Neural progenitor cell (in vitro differentiated cells): ENCODE data around the gene MACROD1. TPM values are rescaled to one million over a fixed set of nuclear protein-coding genes. Genes with fewer than 3 reads are reported as not detected.

Experiments used
- DNase-seq: peaks from one replicate; pipeline ENCODE4 v3.0.0-alpha.2; 2016; ENCODE audit warnings: low spot score
- H2AFZ ChIP-seq: fragments of 200-600 bp; sonication (generic); replicated peaks from 2 replicates; pipeline ENCODE4 v1.6.1; 2016; ENCODE audit warnings: antibody characterized with exemption
- H3F3A ChIP-seq: fragments of 200-600 bp; sonication (generic); 2 replicates; pipeline ENCODE4 v1.6.1; 2016; ENCODE audit warnings: antibody characterized with exemption, low read depth
- H3K27ac ChIP-seq: fragments of 200-600 bp; sonication (generic); 2 replicates; pipeline ENCODE4 v1.5.1; 2016; ENCODE audit warnings: mild to moderate bottlenecking
- H3K27me3 ChIP-seq: fragments of 200-600 bp; sonication (generic); 2 replicates; pipeline ENCODE4 v1.6.1; 2016; ENCODE audit warnings: mild to moderate bottlenecking, moderate library complexity
- H3K36me3 ChIP-seq: fragments of 200-600 bp; sonication (generic); 2 replicates; pipeline ENCODE4 v1.5.1; 2016
- H3K4me1 ChIP-seq: fragments of 200-600 bp; sonication (generic); 2 replicates; pipeline ENCODE4 v1.6.1; 2016; ENCODE audit warnings: mixed run types
- H3K4me2 ChIP-seq: fragments of 200-600 bp; sonication (generic); 2 replicates; pipeline ENCODE4 v1.6.1; 2016
- H3K4me3 ChIP-seq: fragments of 200-600 bp; sonication (generic); 2 replicates; pipeline ENCODE4 v1.5.1; 2016
- H3K79me2 ChIP-seq: fragments of 200-600 bp; sonication (generic); 2 replicates; pipeline ENCODE4 v1.6.1; 2016; ENCODE audit warnings: low read depth
- H3K9ac ChIP-seq: fragments of 200-600 bp; sonication (generic); 2 replicates; pipeline ENCODE4 v1.6.1; 2016
- H3K9me3 ChIP-seq: fragments of 200-600 bp; sonication (generic); 2 replicates; pipeline ENCODE4 v1.5.1; 2016; ENCODE audit warnings: low read depth
- H4K20me1 ChIP-seq: fragments of 200-600 bp; sonication (generic); 2 replicates; pipeline ENCODE4 v1.6.1; 2016; ENCODE audit warnings: low read depth
- H3K27ac Mint-ChIP-seq: 3 replicates; pipeline ENCODE4 v1.8.0; 2021; ENCODE audit warnings: mixed read lengths
- H3K27me3 Mint-ChIP-seq: 2 replicates; pipeline ENCODE4 v1.8.0; 2022; ENCODE audit warnings: low read depth, mild to moderate bottlenecking, inconsistent platforms, moderate library complexity, mixed read lengths; ENCODE audit not compliant: insufficient read depth
- H3K36me3 Mint-ChIP-seq: 3 replicates; pipeline ENCODE4 v1.8.0; 2021; ENCODE audit warnings: mixed read lengths
- H3K4me1 Mint-ChIP-seq: 3 replicates; pipeline ENCODE4 v1.8.0; 2021; ENCODE audit warnings: mixed read lengths
- H3K4me3 Mint-ChIP-seq: 3 replicates; pipeline ENCODE4 v1.8.0; 2021; ENCODE audit warnings: mild to moderate bottlenecking, moderate library complexity, mixed read lengths
- H3K9me3 Mint-ChIP-seq: 3 replicates; pipeline ENCODE4 v1.8.0; 2020; ENCODE audit warnings: mixed read lengths
- CTCF ChIP-seq: fragments of 200-600 bp; sonication (generic); IDR thresholded peaks from 2 replicates; pipeline ENCODE4 v1.5.1; 2017; ENCODE audit warnings: antibody characterized with exemption, mild to moderate bottlenecking
- EZH2 ChIP-seq: fragments of 200-600 bp; sonication (generic); IDR thresholded peaks from 2 replicates; pipeline ENCODE4 v1.6.1; 2017; ENCODE audit warnings: antibody characterized with exemption, mild to moderate bottlenecking, moderate library complexity
- EZH2phosphoT487 ChIP-seq: fragments of 200-600 bp; sonication (generic); IDR thresholded peaks from 2 replicates; pipeline ENCODE4 v1.6.1; 2017; ENCODE audit warnings: antibody characterized with exemption
- total RNA-seq: library from RNA; depleted of rRNA; stranded (reverse); fragments of >200 nt; gene quantifications from 2 replicates; pipeline ENCODE4 v1.2.3, GENCODE V29; 2015; ENCODE audit warnings: low replicate concordance

Gene MACROD1
- total RNA-seq, 1 donor from 2014 or later: 11.9 TPM

- H3K79me2 ChIP-seq: peaks cover 72% of the 10 kb centered on the region
These were observed 178.9 kb downstream of the MACROD1 start for GRCh38 chr11:63986932-63987513.

GRCh38 chr11:63986156-63986931 is 179.6 kb downstream of the MACROD1 start, which contains the start of gene OTUB1:
OTUB1 (plus strand) TSS chr11:63986438; CDS start chr11:63986457, 19 bp downstream.
- Histone ChIP-seq H3K27me3 (no peaks in the 10 kb centered on the region), H2AFZ (peak within 1 kb of the TSS; percentile 91), H3K36me3 (no peaks in the 10 kb centered on the region), H3F3A (peaks cover 34% of the 10 kb centered on the region), H3K4me2 (peak within 1 kb of the TSS; percentile 98), H3K79me2 (peaks cover 72% of the 10 kb centered on the region), H3K9ac (peak within 1 kb of the TSS; percentile 86), H3K9me3 (no peaks in the 10 kb centered on the region), H4K20me1 (peaks cover 39% of the 10 kb centered on the region), H3K4me3 (peak within 1 kb of the TSS; percentile 85), H3K4me1 (peaks cover 16% of the 10 kb centered on the region), H3K27ac (peak within 1 kb of the TSS; percentile 98)
- Mint-ChIP-seq H3K9me3 (no peaks in the 10 kb centered on the region), H3K4me3 (peak within 1 kb of the TSS; percentile 99), H3K27ac (peak within 1 kb of the TSS; percentile 100), H3K27me3 (peaks cover 17% of the 10 kb centered on the region), H3K36me3 (peaks cover 16% of the 10 kb centered on the region), H3K4me1 (peaks cover 31% of the 10 kb centered on the region)
- peak; percentile 99 for DNase-seq
- TF ChIP-seq CTCF (no peak), EZH2 (no peak)

More at GRCh38 chr11:63986932-63987513, 178.9 kb downstream of the MACROD1 start:
- Histone ChIP-seq H3K4me1 (peaks cover 16% of the 10 kb centered on the region), H4K20me1 (peaks cover 44% of the 10 kb centered on the region), H3K27me3 (no peaks in the 10 kb centered on the region), H3K9me3 (no peaks in the 10 kb centered on the region), H3K4me2 (peak overlapping the region; percentile 98), H3K36me3 (no peaks in the 10 kb centered on the region), H3F3A (peaks cover 34% of the 10 kb centered on the region), H3K27ac (peak overlapping the region; percentile 98), H3K9ac (peak overlapping the region; percentile 86), H2AFZ (no peak overlapping the region), H3K4me3 (peak overlapping the region; percentile 85)
- no peak for DNase-seq
- Mint-ChIP-seq H3K4me3 (peak overlapping the region; percentile 89), H3K27me3 (peaks cover 18% of the 10 kb centered on the region), H3K27ac (peak overlapping the region; percentile 69), H3K36me3 (peaks cover 20% of the 10 kb centered on the region), H3K9me3 (no peaks in the 10 kb centered on the region), H3K4me1 (peaks cover 29% of the 10 kb centered on the region)
- TF ChIP-seq CTCF: no peak
- TF ChIP-seq EZH2: no peak
- TF ChIP-seq EZH2phosphoT487: no peak

- peaks cover 72% of the 10 kb centered on the region for H3K79me2 ChIP-seq
- H3F3A ChIP-seq: peaks cover 34% of the 10 kb centered on the region
- peaks cover 16% of the 10 kb centered on the region for H3K4me1 ChIP-seq
- peak overlapping the region; percentile 98 for H3K4me2 ChIP-seq
- Mint-ChIP-seq H3K4me3 (peak overlapping the region; percentile 99), H3K36me3 (peaks cover 15% of the 10 kb centered on the region), H3K9me3 (no peaks in the 10 kb centered on the region), H3K4me1 (peaks cover 34% of the 10 kb centered on the region), H3K27ac (peak overlapping the region; percentile 100), H3K27me3 (peaks cover 17% of the 10 kb centered on the region)
- peak overlapping the region; percentile 91 for H2AFZ ChIP-seq
- TF ChIP-seq CTCF (no peak), EZH2 (no peak), EZH2phosphoT487 (no peak)
- peak overlapping the region; percentile 85 for H3K4me3 ChIP-seq
- no peaks in the 10 kb centered on the region for H3K36me3 ChIP-seq
- no peaks in the 10 kb centered on the region for H3K9me3 ChIP-seq
- DNase-seq: no peak
- peaks cover 34% of the 10 kb centered on the region for H4K20me1 ChIP-seq
- no peaks in the 10 kb centered on the region for H3K27me3 ChIP-seq
- H3K9ac ChIP-seq: no peak overlapping the region
- peak overlapping the region; percentile 2 for H3K27ac ChIP-seq
These were observed 180.1 kb downstream of the MACROD1 start for GRCh38 chr11:63985812-63986155.
